GM12801 (cell line): ENCODE data around the gene USP46.

Source experiments
- TF ChIP-seq, protein P1 (sequence below): IDR thresholded peaks from one replicate; pipeline ENCODE4 v1.5.1; 2011; ENCODE audit warnings: control low read depth; ENCODE audit not compliant: insufficient read length; ENCODE audit errors: extremely low read depth

Gene USP46

DNA sequence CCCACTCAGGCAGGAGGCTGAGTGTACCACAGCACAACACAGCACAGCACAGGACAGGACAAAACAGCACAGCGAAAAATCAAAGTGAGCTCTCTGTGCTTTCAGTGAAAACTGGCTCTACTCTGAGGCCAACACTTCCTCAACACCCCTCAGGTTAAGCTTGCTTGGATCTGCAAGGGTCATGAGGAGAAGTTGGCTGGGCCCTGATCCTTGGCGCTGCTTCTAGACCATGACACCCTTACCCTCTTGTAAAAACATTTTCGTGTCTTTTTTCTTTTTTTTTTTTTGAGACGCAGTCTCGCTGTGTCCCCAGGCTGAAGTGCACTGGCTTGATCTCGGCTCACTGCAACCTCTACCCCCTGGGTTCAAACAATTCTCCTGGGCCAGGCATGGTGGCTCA, 25.3 kb downstream of the USP46 start:
- TF ChIP-seq, protein P1, sequence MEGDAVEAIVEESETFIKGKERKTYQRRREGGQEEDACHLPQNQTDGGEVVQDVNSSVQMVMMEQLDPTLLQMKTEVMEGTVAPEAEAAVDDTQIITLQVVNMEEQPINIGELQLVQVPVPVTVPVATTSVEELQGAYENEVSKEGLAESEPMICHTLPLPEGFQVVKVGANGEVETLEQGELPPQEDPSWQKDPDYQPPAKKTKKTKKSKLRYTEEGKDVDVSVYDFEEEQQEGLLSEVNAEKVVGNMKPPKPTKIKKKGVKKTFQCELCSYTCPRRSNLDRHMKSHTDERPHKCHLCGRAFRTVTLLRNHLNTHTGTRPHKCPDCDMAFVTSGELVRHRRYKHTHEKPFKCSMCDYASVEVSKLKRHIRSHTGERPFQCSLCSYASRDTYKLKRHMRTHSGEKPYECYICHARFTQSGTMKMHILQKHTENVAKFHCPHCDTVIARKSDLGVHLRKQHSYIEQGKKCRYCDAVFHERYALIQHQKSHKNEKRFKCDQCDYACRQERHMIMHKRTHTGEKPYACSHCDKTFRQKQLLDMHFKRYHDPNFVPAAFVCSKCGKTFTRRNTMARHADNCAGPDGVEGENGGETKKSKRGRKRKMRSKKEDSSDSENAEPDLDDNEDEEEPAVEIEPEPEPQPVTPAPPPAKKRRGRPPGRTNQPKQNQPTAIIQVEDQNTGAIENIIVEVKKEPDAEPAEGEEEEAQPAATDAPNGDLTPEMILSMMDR = no peak

DNA sequence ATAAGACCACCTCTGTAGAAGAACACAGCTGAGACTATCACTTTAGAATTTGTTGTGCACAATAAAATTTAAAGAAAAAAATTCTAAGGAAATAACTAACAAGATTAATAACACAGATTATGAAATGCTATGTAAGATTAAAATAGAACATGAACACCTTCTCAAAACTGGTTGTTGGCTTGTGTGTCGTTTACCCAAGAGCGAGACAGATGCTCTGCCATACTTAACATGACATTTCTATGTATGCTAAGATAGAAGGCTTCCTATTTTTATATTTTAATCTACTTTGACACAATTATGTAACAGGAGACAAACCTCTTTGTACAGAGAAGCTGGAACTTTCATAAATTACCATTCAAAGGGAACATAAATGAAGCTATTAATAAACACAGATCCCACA, 30.1 kb downstream of the USP46 start:
- TF ChIP-seq, protein P1 = no peak

- TF ChIP-seq, protein P1 = no peak
Observed at GRCh38 chr4:52628543-52628942, 30.6 kb downstream of the USP46 start.

- TF ChIP-seq, protein P1 = no peak
Observed at GRCh38 chr4:52627876-52628275, 31.2 kb downstream of the USP46 start.

DNA sequence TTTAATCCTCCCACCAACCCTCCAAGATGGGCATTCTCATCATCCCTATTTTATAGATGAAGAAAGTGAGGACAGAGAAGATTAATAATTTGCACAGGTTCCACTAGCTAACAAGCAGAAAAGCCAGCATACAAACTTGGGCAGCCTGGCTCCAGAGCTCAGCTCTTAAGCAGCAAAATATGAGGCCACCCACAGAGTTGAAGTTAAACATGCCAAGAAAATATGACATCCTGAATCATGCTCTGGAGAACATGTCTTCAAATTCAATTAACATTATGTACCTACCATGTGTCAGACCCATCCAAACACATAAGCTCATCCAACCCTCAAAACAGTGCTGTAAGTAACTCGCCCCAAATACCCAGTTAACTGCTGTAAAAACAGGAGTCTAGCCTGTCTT, 33.9 kb downstream of the USP46 start:
- TF ChIP-seq, protein P1 = no peak

GRCh38 chr4:52622564-52622963, 36.5 kb downstream of the USP46 start:
- TF ChIP-seq, protein P1 = no peak

GRCh38 chr4:52621567-52621966, 37.5 kb downstream of the USP46 start:
- TF ChIP-seq, protein P1 = no peak

DNA sequence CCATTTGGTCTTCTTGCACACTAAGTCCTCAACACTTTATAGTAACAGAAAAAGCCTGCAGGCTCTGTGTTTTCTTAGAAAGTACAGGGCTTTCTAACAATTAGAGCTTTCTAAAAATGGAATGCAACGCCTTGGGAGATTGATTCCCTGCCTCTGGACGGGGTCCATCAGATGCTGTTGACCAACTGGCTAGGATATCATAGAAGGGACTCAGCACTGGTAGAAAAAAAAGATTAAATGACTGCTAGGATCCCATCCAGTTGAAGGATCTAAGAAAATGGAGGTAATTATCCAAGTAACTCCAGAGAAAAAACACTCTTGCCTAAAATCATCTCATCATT, 39.5 kb downstream of the USP46 start:
- TF ChIP-seq, protein P1 = no peak
